DMS153 treated with DMSO at 0.1 percent for 48 hours (cell line): ENCODE data around the gene RGPD6.
"Not testable (repeated sequence)": the region's sequence is repeated elsewhere in the genome, so short reads cannot be mapped to it uniquely, and the experiment has no call there.

Source experiments
- DNase-seq: peaks from one replicate; lab custom pipeline; 2025; ENCODE audit not compliant: unreplicated experiment; lab: John Stamatoyannopoulos, UW

The RGPD6 gene

DNA sequence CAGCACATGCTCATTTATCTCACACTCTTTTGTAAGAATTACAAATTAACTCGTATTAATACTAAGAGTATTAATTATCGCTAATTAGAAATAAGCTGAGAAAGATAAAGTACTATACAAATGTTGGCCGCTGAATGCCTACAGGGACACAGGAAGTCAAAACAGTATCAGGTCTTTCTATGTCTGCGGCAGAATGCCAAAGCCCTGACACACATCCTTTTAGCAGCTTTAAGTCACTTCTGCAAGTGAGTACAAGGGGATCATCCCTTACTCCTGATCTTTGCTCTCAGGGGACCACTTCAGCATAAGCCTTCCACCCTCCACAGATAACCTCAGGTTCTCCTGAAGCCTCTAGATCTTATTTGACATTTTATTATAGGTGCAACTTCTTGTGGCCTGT is 94.3 kb downstream of the RGPD6 start:
- DNase-seq = not testable (repeated sequence)

GRCh38 chr2:110481200-110481599 is 95.8 kb downstream of the RGPD6 start:
- DNase-seq = not testable (repeated sequence)

DNA sequence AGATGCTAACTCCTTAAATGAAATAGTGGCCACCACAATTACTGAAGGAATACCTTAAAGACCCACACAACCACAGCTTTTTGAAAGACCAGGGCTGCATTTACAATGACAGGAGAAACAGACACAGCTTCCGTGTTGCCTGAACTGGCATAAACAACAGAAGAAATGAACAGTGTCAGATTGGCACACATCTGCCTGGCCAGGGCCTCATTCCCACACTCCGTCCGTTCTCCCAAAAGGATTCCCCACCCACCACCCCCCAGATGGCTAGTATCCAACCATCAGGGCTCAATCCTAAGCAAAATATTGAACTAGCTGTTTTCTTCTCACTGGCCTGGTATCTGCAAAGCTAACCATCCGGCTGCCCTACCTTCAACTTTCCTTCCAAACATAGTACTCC is 96.9 kb downstream of the RGPD6 start:
- not testable (repeated sequence) for DNase-seq

GRCh38 chr2:110477370-110477769 is 99.7 kb downstream of the RGPD6 start:
- DNase-seq = not testable (repeated sequence)

GRCh38 chr2:110476952-110477351 is 100.1 kb downstream of the RGPD6 start:
- DNase-seq = not testable (repeated sequence)

DNA sequence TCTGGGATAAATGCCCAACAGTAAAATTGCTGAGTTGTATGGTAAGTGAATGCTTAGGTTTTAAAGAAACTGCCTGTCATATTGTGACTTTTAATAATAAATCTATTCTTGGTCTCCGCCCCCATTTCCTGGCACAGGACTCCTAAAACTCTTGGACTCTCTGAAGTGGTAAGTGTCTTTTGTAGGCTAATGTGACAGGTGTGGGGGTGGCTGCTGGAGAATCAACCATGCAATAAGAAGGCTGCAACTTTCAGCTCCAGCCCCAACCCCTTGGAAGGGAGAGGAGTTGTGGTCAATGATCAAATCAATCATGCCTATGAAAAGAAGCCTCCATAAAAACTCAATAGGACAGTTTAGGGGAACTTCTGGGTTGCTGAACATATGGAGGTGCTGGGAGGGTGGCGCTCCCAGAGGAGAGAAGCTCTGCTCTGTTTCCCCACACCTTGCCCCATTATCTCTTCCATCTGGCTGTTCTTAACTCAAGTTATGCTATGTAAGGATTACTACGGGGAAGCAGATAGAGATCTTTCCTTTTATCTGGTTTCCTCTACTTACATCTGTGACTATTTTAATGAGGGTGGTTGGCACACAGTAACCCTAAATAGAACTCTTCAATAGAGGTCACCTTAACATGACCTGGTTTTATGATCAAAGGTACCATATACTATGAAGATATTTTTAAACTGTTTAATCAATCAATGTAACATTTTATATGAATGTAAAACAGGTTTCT is 101.2 kb downstream of the RGPD6 start:
- DNase-seq = not testable (repeated sequence)

DNA sequence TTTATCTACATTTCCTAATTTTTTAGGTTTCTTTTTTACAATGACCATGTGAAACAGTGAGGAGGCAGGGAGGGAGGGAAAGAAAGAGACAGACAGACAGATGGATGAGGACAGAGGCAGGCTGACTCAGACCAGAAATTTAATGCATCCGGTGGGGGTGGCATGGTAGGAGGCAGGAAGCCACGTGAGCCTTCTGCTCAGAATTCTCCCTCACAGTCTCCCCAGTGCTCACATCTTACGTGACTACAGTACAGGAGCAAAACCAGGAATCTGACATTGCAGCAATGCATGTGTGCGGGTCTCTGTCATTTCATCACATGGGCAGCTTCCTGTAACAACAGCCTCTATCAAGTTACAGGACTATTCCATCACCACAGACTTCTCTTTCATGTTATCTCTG is 102.1 kb downstream of the RGPD6 start:
- DNase-seq = not testable (repeated sequence)

- not testable (repeated sequence) for DNase-seq
These were observed 104.0 kb downstream of the RGPD6 start for GRCh38 chr2:110473059-110473358.

- not testable (repeated sequence) for DNase-seq
These were observed 104.6 kb downstream of the RGPD6 start, which contains the start of gene LIMS4 for GRCh38 chr2:110472171-110473058. Gene LIMS4, minus strand, starts transcription at chr2:110472816. Its CDS starts 38 bp downstream, at chr2:110472778.

DNA sequence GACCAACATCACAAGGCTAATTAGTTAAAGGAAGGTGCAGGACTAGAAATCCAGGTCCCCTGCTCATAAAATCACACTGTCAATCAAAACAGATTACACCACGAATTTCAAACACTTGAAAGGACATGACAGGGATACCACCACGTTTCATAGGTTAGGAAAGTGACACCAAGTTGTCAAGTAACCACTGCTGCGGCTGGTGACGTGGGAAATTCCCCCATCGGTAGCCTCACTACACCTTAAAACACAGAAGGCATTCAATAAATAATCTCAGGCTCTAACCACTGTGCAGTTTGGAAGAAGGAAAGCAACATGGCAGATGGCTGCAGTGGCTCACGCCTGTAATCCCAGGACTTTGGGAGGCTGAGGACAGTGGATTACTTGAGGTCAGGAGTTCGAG is 108.1 kb downstream of the RGPD6 start:
- not testable (repeated sequence) for DNase-seq

DNA sequence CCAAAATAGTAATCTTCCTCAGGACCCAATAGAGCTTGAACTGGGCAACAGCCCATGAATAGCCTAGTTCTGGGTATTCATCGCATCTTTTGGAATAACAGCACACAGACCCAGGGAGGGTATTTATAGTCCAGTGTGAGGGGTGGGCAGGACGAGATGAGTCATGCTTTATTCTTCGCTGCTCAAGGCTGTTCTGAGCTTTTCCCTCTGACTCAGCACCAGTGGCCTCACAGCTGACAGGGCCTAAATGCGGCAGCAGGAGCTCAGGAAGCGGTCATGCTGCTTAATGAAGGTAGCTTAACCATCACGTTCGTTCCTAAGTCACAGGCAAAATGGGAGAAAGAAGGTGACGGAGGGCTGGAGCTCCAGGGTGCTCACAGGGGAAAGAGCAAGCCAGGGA is 111.7 kb downstream of the RGPD6 start:
- not testable (repeated sequence) for DNase-seq
